Common myeloid progenitor, CD34-positive (primary cell): ENCODE measurements around the gene TBC1D21.
"Not testable (repeated sequence)": the region's sequence is repeated elsewhere in the genome, so short reads cannot be mapped to it uniquely, and the experiment has no call there.

Experiments
- CTCF ChIA-PET: fragments of 350-600 bp; sonication (Branson Sonifier 250); formaldehyde crosslinking; loops from one replicate; lab custom pipeline; 2021; ENCODE audit warnings: antibody characterized with exemption; lab: Charles Lee
- POLR2A ChIA-PET: fragments of 350-600 bp; sonication (Branson Sonifier 250); formaldehyde crosslinking; loops from one replicate; lab custom pipeline; 2021; ENCODE audit warnings: antibody characterized with exemption; lab: Charles Lee
- DNase-seq, 3 donors: peaks; one replicate each; pipeline versions ENCODE4 v3.0.0 to v3.0.0-alpha.2; 2013
- H3K27ac ChIP-seq, 2 experiments: 1 replicate in 1 of 2; 2 replicates in 1 of 2; pipeline ENCODE4 v1.7.0; 2013; ENCODE audit warnings: inconsistent platforms in 2 of 2, low read length in 2 of 2, mild to moderate bottlenecking in 2 of 2, low read depth in 1 of 2, moderate library complexity in 1 of 2; ENCODE audit not compliant: severe bottlenecking in 2 of 2, insufficient read depth in 1 of 2, poor library complexity in 1 of 2
- H3K27me3 ChIP-seq, 5 experiments: replicated peaks in 2 of 5; 1 replicate in 3 of 5; 2 replicates in 2 of 5; pipeline versions ENCODE4 v1.6.1 to v1.7.0; 2013; ENCODE audit warnings: low read length in 4 of 5, mild to moderate bottlenecking in 2 of 5, moderate library complexity in 2 of 5, inconsistent platforms in 1 of 5; ENCODE audit not compliant: insufficient read depth in 5 of 5, control insufficient read depth in 4 of 5
- H3K36me3 ChIP-seq, 4 experiments: 1 replicate in 2 of 4; 2 replicates in 2 of 4; pipeline versions ENCODE4 v1.6.1 to v1.7.0; 2013; ENCODE audit warnings: low read length in 3 of 4, control low read depth in 1 of 4, mild to moderate bottlenecking in 1 of 4; ENCODE audit not compliant: control insufficient read depth in 4 of 4, insufficient read depth in 4 of 4
- H3K4me1 ChIP-seq, 4 experiments: 1 replicate in 3 of 4; 2 replicates in 1 of 4; pipeline versions ENCODE4 v1.6.1 to v1.7.1; 2013; ENCODE audit warnings: low read length in 3 of 4, mild to moderate bottlenecking in 3 of 4, control low read depth in 1 of 4, inconsistent platforms in 1 of 4, moderate library complexity in 1 of 4; ENCODE audit not compliant: control insufficient read depth in 4 of 4, insufficient read depth in 4 of 4; ENCODE audit errors: control extremely low read depth in 1 of 4
- H3K4me3 ChIP-seq, 7 experiments: 1 replicate in 4 of 7; 2 replicates in 3 of 7; pipeline versions ENCODE4 v1.5.1 to v1.7.0; 2013; ENCODE audit warnings: mild to moderate bottlenecking in 7 of 7, low read length in 6 of 7, moderate library complexity in 6 of 7, inconsistent platforms in 2 of 7, low read depth in 2 of 7, control low read depth in 1 of 7; ENCODE audit not compliant: insufficient read depth in 4 of 7, control insufficient read depth in 1 of 7; ENCODE audit errors: extremely low read depth in 1 of 7
- H3K9me3 ChIP-seq, 5 experiments: 1 replicate in 4 of 5; 2 replicates in 1 of 5; pipeline versions ENCODE4 v1.6.1 to v1.7.1; 2013; ENCODE audit warnings: low read length in 4 of 5, mild to moderate bottlenecking in 2 of 5, inconsistent platforms in 1 of 5, low read depth in 1 of 5, moderate library complexity in 1 of 5; ENCODE audit not compliant: control insufficient read depth in 4 of 5, insufficient read depth in 2 of 5; ENCODE audit errors: control extremely low read depth in 1 of 5
- WGBS: methylation state at CpG from one replicate; pipeline ENCODE4 v1.1.5; 2013; ENCODE audit not compliant: insufficient coverage; 5-methylcytosine and 5-hydroxymethylcytosine counted together

Gene TBC1D21

DNA sequence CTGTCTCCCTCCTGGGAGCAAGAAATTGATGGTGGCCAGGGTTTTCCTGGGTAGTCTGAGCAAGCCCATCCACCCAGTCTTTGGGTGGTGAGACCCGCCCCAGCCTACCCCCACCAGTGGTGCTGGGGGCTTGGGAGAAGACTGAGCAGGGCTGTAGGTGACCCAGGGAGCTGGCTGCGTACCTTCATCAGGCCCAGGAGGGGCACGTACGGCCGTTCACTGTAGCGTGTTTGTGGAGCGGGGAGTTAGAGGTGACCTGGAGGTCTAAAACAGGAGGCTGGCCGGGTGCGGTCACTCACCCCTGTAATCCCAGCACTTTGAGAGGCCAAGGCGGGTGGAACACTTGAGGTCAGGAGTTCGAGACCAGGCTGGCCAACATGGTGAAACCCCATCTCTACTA lies 64.4 kb downstream of the TBC1D21 start:
- Histone ChIP-seq H3K27ac (no peak overlapping the region), H3K36me3 (no peaks in the 10 kb centered on the region), H3K4me1 (peaks cover 0 to 50% (median 38%) of the 10 kb centered on the region in 4 experiments), H3K27me3 (no peaks in the 10 kb centered on the region), H3K9me3 (no peaks in the 10 kb centered on the region), H3K4me3 (no peak overlapping the region)
- no peak for DNase-seq
- ChIA-PET POLR2A (no interaction called here), CTCF (interaction anchor here (0.6 to 7.7 kb wide), 6 partner anchors 8 to 198 kb away, joined by 3 to 50 read pairs (median 4); partner anchors contain the start of gene LOXL1)
- 100% methylated on average over 9 of the region's 11 CpGs for WGBS

- H3K27me3 ChIP-seq, H3K4me3 ChIP-seq, H3K36me3 ChIP-seq, H3K9me3 ChIP-seq, POLR2A ChIA-PET, DNase-seq, H3K27ac ChIP-seq: not testable (repeated sequence)
- peaks cover 0 to 45% (median 37%) of the 10 kb centered on the region in 4 experiments for H3K4me1 ChIP-seq
- WGBS: 100% methylated on average over 8 of the region's 8 CpGs
- CTCF ChIA-PET: interaction anchor here (0.6 to 7.7 kb wide), 6 partner anchors 9 to 197 kb away, joined by 3 to 50 read pairs (median 4); no protein-coding TSS in a partner anchor
Observed at GRCh38 chr15:73938516-73938915, 65.2 kb downstream of the TBC1D21 start.
